ENCODE measurements around the gene RUFY3. TPM values are rescaled to one million over a fixed set of nuclear protein-coding genes. Genes with fewer than 3 reads are reported as not detected.

The RUFY3 gene
- total and polyA plus RNA-seq, 4 donors = 7.4 to 96.9 (median 42.1) TPM

GRCh38 chr4:70737409-70737808 is 15.6 kb downstream of the RUFY3 start:
- no peak for ATAC-seq (ENCODE audit: low FRiP score)
- no peaks in the 10 kb centered on the region for H3K4me1 ChIP-seq (ENCODE audit: control insufficient read depth in 1 of 2, insufficient read depth in 2 of 2, low read length in 2 of 2)
- WGBS, 2 donors = 92 to 93% methylated on average over 2 of the region's 2 CpGs

GRCh38 chr4:70739496-70740337 is 18.0 kb downstream of the RUFY3 start:
- ATAC-seq (ENCODE audit: low FRiP score) (no peak), DNase-seq (no peak)
- H3K27ac ChIP-seq (ENCODE audit: low read depth in 1 of 2, low read length in 2 of 2) = no peak overlapping the region
- no peaks in the 10 kb centered on the region for H3K9me3 ChIP-seq (ENCODE audit: control insufficient read depth, low read length)
- no peaks in the 10 kb centered on the region for H3K36me3 ChIP-seq (ENCODE audit: control insufficient read depth in 1 of 2, insufficient read depth in 2 of 2, low read length in 1 of 2)
- no peaks in the 10 kb centered on the region for H3K27me3 ChIP-seq (ENCODE audit: control insufficient read depth in 1 of 2, insufficient read depth in 2 of 2, low read length in 1 of 2)
- WGBS, 2 donors = 83 to 92% methylated on average over 6 of the region's 6 CpGs
- H3K4me1 ChIP-seq (ENCODE audit: control insufficient read depth in 1 of 2, insufficient read depth in 2 of 2, low read length in 2 of 2) = no peaks in the 10 kb centered on the region
- intact Hi-C loops (cut with DNase I) = no loop called here
- H3K4me3 ChIP-seq (ENCODE audit: low read length in 2 of 2) = no peak overlapping the region

More at GRCh38 chr4:70737409-70737808, 15.6 kb downstream of the RUFY3 start:
- Histone ChIP-seq H3K27me3 (ENCODE audit: control insufficient read depth in 1 of 2, insufficient read depth in 2 of 2, low read length in 1 of 2) (no peaks in the 10 kb centered on the region), H3K27ac (ENCODE audit: low read depth in 1 of 2, low read length in 2 of 2) (no peak overlapping the region), H3K36me3 (ENCODE audit: control insufficient read depth in 1 of 2, insufficient read depth in 2 of 2, low read length in 1 of 2) (no peaks in the 10 kb centered on the region), H3K4me3 (ENCODE audit: low read length in 2 of 2) (no peak overlapping the region), H3K9me3 (ENCODE audit: control insufficient read depth, low read length) (no peaks in the 10 kb centered on the region)
- DNase-seq = no peak
- intact Hi-C loops (cut with DNase I) = no loop called here

- WGBS, 2 donors = 39 to 53% methylated on average over 5 of the region's 5 CpGs
- no peaks in the 10 kb centered on the region for H3K36me3 ChIP-seq (ENCODE audit: control insufficient read depth in 1 of 2, insufficient read depth in 2 of 2, low read length in 1 of 2)
- no peaks in the 10 kb centered on the region for H3K4me1 ChIP-seq (ENCODE audit: control insufficient read depth in 1 of 2, insufficient read depth in 2 of 2, low read length in 2 of 2)
- H3K4me3 ChIP-seq (ENCODE audit: low read length in 2 of 2) = no peak overlapping the region
- ATAC-seq (ENCODE audit: low FRiP score) (no peak), DNase-seq (no peak)
- intact Hi-C loops (cut with DNase I) = no loop called here
- H3K9me3 ChIP-seq (ENCODE audit: control insufficient read depth, low read length) = no peaks in the 10 kb centered on the region
- H3K27ac ChIP-seq (ENCODE audit: low read depth in 1 of 2, low read length in 2 of 2) = no peak overlapping the region
- H3K27me3 ChIP-seq (ENCODE audit: control insufficient read depth in 1 of 2, insufficient read depth in 2 of 2, low read length in 1 of 2) = no peaks in the 10 kb centered on the region
These were observed 20.3 kb downstream of the RUFY3 start for GRCh38 chr4:70741867-70742658.

GRCh38 chr4:70743731-70744130 is 22.0 kb downstream of the RUFY3 start:
- Histone ChIP-seq H3K27ac (ENCODE audit: low read depth in 1 of 2, low read length in 2 of 2) (no peak overlapping the region), H3K36me3 (ENCODE audit: control insufficient read depth in 1 of 2, insufficient read depth in 2 of 2, low read length in 1 of 2) (no peaks in the 10 kb centered on the region), H3K4me3 (ENCODE audit: low read length in 2 of 2) (no peak overlapping the region), H3K27me3 (ENCODE audit: control insufficient read depth in 1 of 2, insufficient read depth in 2 of 2, low read length in 1 of 2) (no peaks in the 10 kb centered on the region), H3K4me1 (ENCODE audit: control insufficient read depth in 1 of 2, insufficient read depth in 2 of 2, low read length in 2 of 2) (peaks cover 0 to 2% of the 10 kb centered on the region in 2 donors), H3K9me3 (ENCODE audit: control insufficient read depth, low read length) (no peaks in the 10 kb centered on the region)
- 70 to 78% methylated on average over 1 of the region's 1 CpG for WGBS, 2 donors
- ATAC-seq (ENCODE audit: low FRiP score) (no peak), DNase-seq (no peak)
- intact Hi-C loops (cut with DNase I) = no loop called here

- ATAC-seq (ENCODE audit: low FRiP score) = no peak
- H3K4me3 ChIP-seq (ENCODE audit: low read length in 2 of 2) = no peak overlapping the region
- H3K36me3 ChIP-seq (ENCODE audit: control insufficient read depth in 1 of 2, insufficient read depth in 2 of 2, low read length in 1 of 2) = no peaks in the 10 kb centered on the region
- H3K9me3 ChIP-seq (ENCODE audit: control insufficient read depth, low read length) = no peaks in the 10 kb centered on the region
- peaks cover 0 to 2% of the 10 kb centered on the region in 2 donors for H3K4me1 ChIP-seq (ENCODE audit: control insufficient read depth in 1 of 2, insufficient read depth in 2 of 2, low read length in 2 of 2)
- no peak for DNase-seq
- intact Hi-C loops (cut with DNase I) = no loop called here
- no peak overlapping the region for H3K27ac ChIP-seq (ENCODE audit: low read depth in 1 of 2, low read length in 2 of 2)
- H3K27me3 ChIP-seq (ENCODE audit: control insufficient read depth in 1 of 2, insufficient read depth in 2 of 2, low read length in 1 of 2) = no peaks in the 10 kb centered on the region
- 96% methylated on average over 9 of the region's 9 CpGs for WGBS, 2 donors
These were observed 24.5 kb downstream of the RUFY3 start for GRCh38 chr4:70746179-70746839.

- no peak overlapping the region for H3K4me3 ChIP-seq (ENCODE audit: low read length in 2 of 2)
- intact Hi-C loops (cut with DNase I) = no loop called here
- H3K36me3 ChIP-seq (ENCODE audit: control insufficient read depth in 1 of 2, insufficient read depth in 2 of 2, low read length in 1 of 2) = no peaks in the 10 kb centered on the region
- H3K27me3 ChIP-seq (ENCODE audit: control insufficient read depth in 1 of 2, insufficient read depth in 2 of 2, low read length in 1 of 2) = no peaks in the 10 kb centered on the region
- WGBS, 2 donors = 84 to 86% methylated on average over 3 of the region's 3 CpGs
- peaks cover 0 to 2% of the 10 kb centered on the region in 2 donors for H3K4me1 ChIP-seq (ENCODE audit: control insufficient read depth in 1 of 2, insufficient read depth in 2 of 2, low read length in 2 of 2)
- DNase-seq (no peak), ATAC-seq (ENCODE audit: low FRiP score) (no peak)
- no peak overlapping the region for H3K27ac ChIP-seq (ENCODE audit: low read depth in 1 of 2, low read length in 2 of 2)
- H3K9me3 ChIP-seq (ENCODE audit: control insufficient read depth, low read length) = no peaks in the 10 kb centered on the region
These were observed 26.1 kb downstream of the RUFY3 start for GRCh38 chr4:70747874-70748273.

- 88 to 94% methylated on average over 1 of the region's 1 CpG for WGBS, 2 donors
- DNase-seq = no peak
These were observed 27.5 kb downstream of the RUFY3 start for GRCh38 chr4:70749313-70749712.

GRCh38 chr4:70752236-70752635 is 30.5 kb downstream of the RUFY3 start:
- 95 to 99% methylated on average over 1 of the region's 1 CpG for WGBS, 2 donors
- Histone ChIP-seq H3K4me3 (ENCODE audit: low read length in 2 of 2) (no peak overlapping the region), H3K36me3 (ENCODE audit: control insufficient read depth in 1 of 2, insufficient read depth in 2 of 2, low read length in 1 of 2) (no peaks in the 10 kb centered on the region), H3K9me3 (ENCODE audit: control insufficient read depth, low read length) (no peaks in the 10 kb centered on the region), H3K27ac (ENCODE audit: low read depth in 1 of 2, low read length in 2 of 2) (no peak overlapping the region), H3K27me3 (ENCODE audit: control insufficient read depth in 1 of 2, insufficient read depth in 2 of 2, low read length in 1 of 2) (no peaks in the 10 kb centered on the region), H3K4me1 (ENCODE audit: control insufficient read depth in 1 of 2, insufficient read depth in 2 of 2, low read length in 2 of 2) (peaks cover 0 to 2% of the 10 kb centered on the region in 2 donors)
- DNase-seq (no peak), ATAC-seq (ENCODE audit: low FRiP score) (no peak)
- intact Hi-C loops (cut with DNase I) = no loop called here

More at GRCh38 chr4:70749313-70749712, 27.5 kb downstream of the RUFY3 start:
- no peak for ATAC-seq (ENCODE audit: low FRiP score)
- Histone ChIP-seq H3K4me1 (ENCODE audit: control insufficient read depth in 1 of 2, insufficient read depth in 2 of 2, low read length in 2 of 2) (peaks cover 0 to 2% of the 10 kb centered on the region in 2 donors), H3K27ac (ENCODE audit: low read depth in 1 of 2, low read length in 2 of 2) (no peak overlapping the region), H3K9me3 (ENCODE audit: control insufficient read depth, low read length) (no peaks in the 10 kb centered on the region), H3K27me3 (ENCODE audit: control insufficient read depth in 1 of 2, insufficient read depth in 2 of 2, low read length in 1 of 2) (no peaks in the 10 kb centered on the region), H3K4me3 (ENCODE audit: low read length in 2 of 2) (no peak overlapping the region), H3K36me3 (ENCODE audit: control insufficient read depth in 1 of 2, insufficient read depth in 2 of 2, low read length in 1 of 2) (no peaks in the 10 kb centered on the region)
- intact Hi-C loops (cut with DNase I) = no loop called here
